ENCODE data around the gene USP20.

- TF ChIP-seq CTCF (tag by site-specific recombination; IDR thresholded peaks at IDR 0.05) (no peak), ZNF501 (tag by site-specific recombination; IDR thresholded peaks at IDR 0.05) (no peak), ZFP41 (tag by site-specific recombination; IDR thresholded peaks at IDR 0.05; ENCODE audit: borderline replicate concordance) (no peak), OSR2 (tag by site-specific recombination; IDR thresholded peaks at IDR 0.05) (no peak), TSHZ1 (tag by site-specific recombination; IDR thresholded peaks at IDR 0.05; ENCODE audit: borderline replicate concordance) (no peak), ZNF274 (IDR thresholded peaks at IDR 0.05; ENCODE audit: low read length) (no peak), ZNF274 (tag by site-specific recombination; IDR thresholded peaks at IDR 0.05; ENCODE audit: borderline replicate concordance) (no peak), ZNF670 (tag by site-specific recombination; IDR thresholded peaks at IDR 0.05; ENCODE audit: low read depth) (no peak), ZNF248 (tag by site-specific recombination; IDR thresholded peaks at IDR 0.05) (no peak)
These were observed 25.9 kb upstream of the USP20 start for GRCh38 chr9:129809346-129809745.

All from HEK293 (cell line).